Measurements from ENCODE around the gene HOXB5.

The HOXB5 gene

DNA sequence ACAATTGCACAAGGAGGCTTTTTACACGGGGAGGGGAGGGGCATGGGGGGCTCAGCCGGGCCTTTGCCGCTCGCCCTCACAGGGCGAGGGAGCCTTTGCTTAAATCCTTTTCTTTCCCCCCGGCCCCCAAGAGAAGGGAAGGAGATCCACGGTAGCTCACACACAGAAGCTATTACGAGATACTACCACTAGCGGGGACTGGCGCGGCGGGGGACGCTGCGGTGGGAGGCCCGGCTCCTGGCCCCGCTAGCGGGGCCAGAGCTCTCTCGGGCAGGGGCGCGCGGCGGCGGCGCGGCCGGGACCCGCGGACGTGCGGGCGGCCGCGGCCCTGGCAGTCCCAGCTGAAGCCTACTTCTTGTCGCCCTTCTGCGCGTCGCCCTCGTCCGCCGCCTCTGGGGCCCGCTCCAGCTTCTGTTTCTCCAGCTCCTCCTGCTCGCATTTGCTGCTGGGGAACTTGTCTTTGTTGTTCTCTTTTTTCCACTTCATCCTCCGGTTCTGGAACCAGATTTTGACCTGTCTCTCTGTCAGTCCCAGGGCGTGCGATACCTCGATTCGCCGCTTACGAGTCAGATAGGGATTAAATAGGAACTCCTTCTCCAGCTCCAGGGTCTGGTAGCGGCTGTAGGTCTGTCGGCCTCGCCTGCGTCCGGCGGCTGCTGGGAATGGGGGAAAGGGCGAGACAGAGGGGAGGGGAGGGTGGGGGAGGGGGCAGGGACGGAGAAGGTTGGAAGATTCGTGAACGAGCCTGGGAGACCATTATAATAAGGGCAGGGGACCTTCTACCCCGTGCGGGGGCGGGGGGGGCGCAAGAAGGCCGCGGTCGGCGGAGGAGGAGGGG is 19.5 kb upstream of the HOXB5 start (continued):
- TF ChIP-seq, protein P1, sequence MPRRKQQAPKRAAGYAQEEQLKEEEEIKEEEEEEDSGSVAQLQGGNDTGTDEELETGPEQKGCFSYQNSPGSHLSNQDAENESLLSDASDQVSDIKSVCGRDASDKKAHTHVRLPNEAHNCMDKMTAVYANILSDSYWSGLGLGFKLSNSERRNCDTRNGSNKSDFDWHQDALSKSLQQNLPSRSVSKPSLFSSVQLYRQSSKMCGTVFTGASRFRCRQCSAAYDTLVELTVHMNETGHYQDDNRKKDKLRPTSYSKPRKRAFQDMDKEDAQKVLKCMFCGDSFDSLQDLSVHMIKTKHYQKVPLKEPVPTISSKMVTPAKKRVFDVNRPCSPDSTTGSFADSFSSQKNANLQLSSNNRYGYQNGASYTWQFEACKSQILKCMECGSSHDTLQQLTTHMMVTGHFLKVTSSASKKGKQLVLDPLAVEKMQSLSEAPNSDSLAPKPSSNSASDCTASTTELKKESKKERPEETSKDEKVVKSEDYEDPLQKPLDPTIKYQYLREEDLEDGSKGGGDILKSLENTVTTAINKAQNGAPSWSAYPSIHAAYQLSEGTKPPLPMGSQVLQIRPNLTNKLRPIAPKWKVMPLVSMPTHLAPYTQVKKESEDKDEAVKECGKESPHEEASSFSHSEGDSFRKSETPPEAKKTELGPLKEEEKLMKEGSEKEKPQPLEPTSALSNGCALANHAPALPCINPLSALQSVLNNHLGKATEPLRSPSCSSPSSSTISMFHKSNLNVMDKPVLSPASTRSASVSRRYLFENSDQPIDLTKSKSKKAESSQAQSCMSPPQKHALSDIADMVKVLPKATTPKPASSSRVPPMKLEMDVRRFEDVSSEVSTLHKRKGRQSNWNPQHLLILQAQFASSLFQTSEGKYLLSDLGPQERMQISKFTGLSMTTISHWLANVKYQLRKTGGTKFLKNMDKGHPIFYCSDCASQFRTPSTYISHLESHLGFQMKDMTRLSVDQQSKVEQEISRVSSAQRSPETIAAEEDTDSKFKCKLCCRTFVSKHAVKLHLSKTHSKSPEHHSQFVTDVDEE (CRISPR knock-in tag; IDR thresholded peaks at IDR 0.05), result no peak
- TF ChIP-seq OSR1 (CRISPR knock-in tag; IDR thresholded peaks at IDR 0.05) (no peak), ZNF70 (CRISPR knock-in tag; IDR thresholded peaks at IDR 0.05) (no peak), CSDC2 (CRISPR knock-in tag; IDR thresholded peaks at IDR 0.05) (no peak)

DNA sequence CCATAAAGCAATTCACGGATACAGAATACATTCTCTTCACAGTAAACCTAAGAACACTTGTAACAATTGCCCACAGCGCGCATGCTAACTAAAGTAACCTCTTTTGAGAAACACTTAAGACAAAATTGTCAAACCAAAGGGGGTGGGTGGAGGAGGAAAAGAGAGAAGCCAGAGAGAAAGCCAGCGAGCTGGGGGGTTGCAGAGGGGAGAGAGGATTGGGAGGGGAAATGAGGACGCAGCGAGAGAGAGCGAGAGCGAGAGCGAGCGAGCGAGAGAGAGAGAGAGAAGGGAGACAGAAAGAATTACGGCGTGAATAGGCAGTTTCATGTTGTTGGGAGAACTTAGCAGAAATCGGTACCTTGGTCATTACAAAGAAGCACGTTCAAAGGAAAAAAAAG is 18.9 kb upstream of the HOXB5 start:
- ATAC-seq, result peak; percentile 6
- no peak for TF ChIP-seq ZNF70 (CRISPR knock-in tag; IDR thresholded peaks at IDR 0.05)

DNA sequence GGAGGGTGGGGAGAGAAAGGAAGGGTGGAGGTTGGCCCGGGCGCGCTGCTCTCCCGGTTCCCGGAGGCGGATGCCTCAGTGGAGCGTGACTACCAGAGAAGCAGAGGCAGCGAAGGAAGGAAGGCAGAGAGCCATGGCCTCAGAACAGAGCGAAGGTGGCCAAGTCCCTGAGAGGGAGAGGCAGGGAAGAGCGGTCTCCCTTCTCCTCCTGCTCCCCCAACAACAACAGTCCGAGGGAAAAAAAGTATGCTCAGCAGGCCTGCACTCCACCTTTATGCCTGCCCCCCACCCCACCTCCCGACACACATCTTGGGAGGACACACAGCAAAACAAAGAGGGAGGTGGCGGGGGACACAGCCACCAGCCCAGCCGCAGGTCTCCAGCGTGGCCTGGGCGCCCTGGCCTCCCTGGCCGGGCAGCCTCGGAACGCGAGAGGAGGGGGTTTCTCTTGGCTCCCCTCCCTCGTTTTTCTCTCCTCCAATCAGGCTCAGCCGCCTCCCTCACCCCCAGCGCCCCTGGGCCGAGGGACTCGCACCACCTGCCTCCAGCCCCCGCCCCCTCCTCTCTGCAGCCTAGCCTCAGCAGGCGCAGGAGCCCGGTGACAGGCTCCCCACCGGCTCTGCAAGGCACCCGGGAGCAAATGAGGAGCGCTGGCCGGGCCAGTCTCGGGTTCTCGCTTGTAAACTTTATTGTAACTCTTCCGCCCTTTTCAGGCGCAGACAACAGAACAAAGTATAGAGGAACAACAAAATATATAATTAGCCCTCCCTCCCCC is 18.3 kb upstream of the HOXB5 start:
- no peak for ATAC-seq
- TF ChIP-seq PPARA (CRISPR knock-in tag; IDR thresholded peaks at IDR 0.05; ENCODE audit: borderline replicate concordance) (no peak), ZC3H10 (CRISPR knock-in tag; IDR thresholded peaks at IDR 0.05) (no peak), BACH2 (CRISPR knock-in tag; IDR thresholded peaks at IDR 0.05; ENCODE audit: borderline replicate concordance) (no peak), TCF4 (CRISPR knock-in tag; IDR thresholded peaks at IDR 0.05; ENCODE audit: borderline replicate concordance) (no peak), RARB (CRISPR knock-in tag; IDR thresholded peaks at IDR 0.05) (no peak), TOX (CRISPR knock-in tag; IDR thresholded peaks at IDR 0.05; ENCODE audit: borderline replicate concordance) (no peak), ZFP30 (CRISPR knock-in tag; IDR thresholded peaks at IDR 0.05) (no peak), ZNF8 (CRISPR knock-in tag; IDR thresholded peaks at IDR 0.05) (no peak), GLIS3 (CRISPR knock-in tag; IDR thresholded peaks at IDR 0.05) (no peak), ESRRG (CRISPR knock-in tag; IDR thresholded peaks at IDR 0.05) (no peak), ISL1 (CRISPR knock-in tag; IDR thresholded peaks at IDR 0.05) (no peak), ZNF565 (CRISPR knock-in tag; conservative IDR thresholded peaks at IDR 0.05; ENCODE audit: low read depth) (no peak)
- TF ChIP-seq, protein P2, sequence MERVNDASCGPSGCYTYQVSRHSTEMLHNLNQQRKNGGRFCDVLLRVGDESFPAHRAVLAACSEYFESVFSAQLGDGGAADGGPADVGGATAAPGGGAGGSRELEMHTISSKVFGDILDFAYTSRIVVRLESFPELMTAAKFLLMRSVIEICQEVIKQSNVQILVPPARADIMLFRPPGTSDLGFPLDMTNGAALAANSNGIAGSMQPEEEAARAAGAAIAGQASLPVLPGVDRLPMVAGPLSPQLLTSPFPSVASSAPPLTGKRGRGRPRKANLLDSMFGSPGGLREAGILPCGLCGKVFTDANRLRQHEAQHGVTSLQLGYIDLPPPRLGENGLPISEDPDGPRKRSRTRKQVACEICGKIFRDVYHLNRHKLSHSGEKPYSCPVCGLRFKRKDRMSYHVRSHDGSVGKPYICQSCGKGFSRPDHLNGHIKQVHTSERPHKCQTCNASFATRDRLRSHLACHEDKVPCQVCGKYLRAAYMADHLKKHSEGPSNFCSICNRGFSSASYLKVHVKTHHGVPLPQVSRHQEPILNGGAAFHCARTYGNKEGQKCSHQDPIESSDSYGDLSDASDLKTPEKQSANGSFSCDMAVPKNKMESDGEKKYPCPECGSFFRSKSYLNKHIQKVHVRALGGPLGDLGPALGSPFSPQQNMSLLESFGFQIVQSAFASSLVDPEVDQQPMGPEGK (CRISPR knock-in tag; IDR thresholded peaks at IDR 0.05; ENCODE audit: borderline replicate concordance), result no peak
- TF ChIP-seq, protein P3, sequence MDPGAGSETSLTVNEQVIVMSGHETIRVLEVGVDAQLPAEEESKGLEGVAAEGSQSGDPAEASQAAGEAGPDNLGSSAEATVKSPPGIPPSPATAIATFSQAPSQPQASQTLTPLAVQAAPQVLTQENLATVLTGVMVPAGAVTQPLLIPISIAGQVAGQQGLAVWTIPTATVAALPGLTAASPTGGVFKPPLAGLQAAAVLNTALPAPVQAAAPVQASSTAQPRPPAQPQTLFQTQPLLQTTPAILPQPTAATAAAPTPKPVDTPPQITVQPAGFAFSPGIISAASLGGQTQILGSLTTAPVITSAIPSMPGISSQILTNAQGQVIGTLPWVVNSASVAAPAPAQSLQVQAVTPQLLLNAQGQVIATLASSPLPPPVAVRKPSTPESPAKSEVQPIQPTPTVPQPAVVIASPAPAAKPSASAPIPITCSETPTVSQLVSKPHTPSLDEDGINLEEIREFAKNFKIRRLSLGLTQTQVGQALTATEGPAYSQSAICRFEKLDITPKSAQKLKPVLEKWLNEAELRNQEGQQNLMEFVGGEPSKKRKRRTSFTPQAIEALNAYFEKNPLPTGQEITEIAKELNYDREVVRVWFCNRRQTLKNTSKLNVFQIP (CRISPR knock-in tag; IDR thresholded peaks at IDR 0.05; ENCODE audit: borderline replicate concordance, low read depth), result no peak
- TF ChIP-seq, protein P4, sequence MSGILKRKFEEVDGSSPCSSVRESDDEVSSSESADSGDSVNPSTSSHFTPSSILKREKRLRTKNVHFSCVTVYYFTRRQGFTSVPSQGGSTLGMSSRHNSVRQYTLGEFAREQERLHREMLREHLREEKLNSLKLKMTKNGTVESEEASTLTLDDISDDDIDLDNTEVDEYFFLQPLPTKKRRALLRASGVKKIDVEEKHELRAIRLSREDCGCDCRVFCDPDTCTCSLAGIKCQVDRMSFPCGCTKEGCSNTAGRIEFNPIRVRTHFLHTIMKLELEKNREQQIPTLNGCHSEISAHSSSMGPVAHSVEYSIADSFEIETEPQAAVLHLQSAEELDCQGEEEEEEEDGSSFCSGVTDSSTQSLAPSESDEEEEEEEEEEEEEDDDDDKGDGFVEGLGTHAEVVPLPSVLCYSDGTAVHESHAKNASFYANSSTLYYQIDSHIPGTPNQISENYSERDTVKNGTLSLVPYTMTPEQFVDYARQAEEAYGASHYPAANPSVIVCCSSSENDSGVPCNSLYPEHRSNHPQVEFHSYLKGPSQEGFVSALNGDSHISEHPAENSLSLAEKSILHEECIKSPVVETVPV (CRISPR knock-in tag; IDR thresholded peaks at IDR 0.05), result no peak

DNA sequence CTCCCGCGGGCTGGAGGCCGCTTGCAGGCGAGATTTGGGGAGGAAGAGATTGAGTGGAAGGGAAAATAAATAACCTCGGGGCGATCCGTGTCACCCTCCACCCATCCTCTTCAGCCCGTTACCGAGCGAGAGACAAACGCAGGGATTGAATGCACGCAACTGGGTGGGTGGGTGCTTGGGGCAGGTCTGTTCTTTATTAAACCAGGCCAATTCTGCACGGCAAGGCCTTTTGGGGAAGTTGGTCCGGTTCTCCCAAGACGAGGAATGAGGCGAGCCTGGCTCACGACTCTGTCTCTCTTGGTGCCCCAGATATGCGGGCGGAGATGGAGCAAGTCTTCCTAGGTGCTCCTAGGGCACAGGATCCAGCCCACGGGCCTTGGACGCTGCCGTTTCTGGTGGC is 17.6 kb upstream of the HOXB5 start:
- TF ChIP-seq ZNF565 (CRISPR knock-in tag; conservative IDR thresholded peaks at IDR 0.05; ENCODE audit: low read depth) (no peak), BACH2 (CRISPR knock-in tag; IDR thresholded peaks at IDR 0.05; ENCODE audit: borderline replicate concordance) (no peak), TOX (CRISPR knock-in tag; IDR thresholded peaks at IDR 0.05; ENCODE audit: borderline replicate concordance) (no peak), ESRRG (CRISPR knock-in tag; IDR thresholded peaks at IDR 0.05) (no peak), OSR1 (CRISPR knock-in tag; IDR thresholded peaks at IDR 0.05) (no peak), ZFP30 (CRISPR knock-in tag; IDR thresholded peaks at IDR 0.05) (no peak), ISL1 (CRISPR knock-in tag; IDR thresholded peaks at IDR 0.05) (no peak)
- TF ChIP-seq, protein P2 (CRISPR knock-in tag; IDR thresholded peaks at IDR 0.05; ENCODE audit: borderline replicate concordance), result no peak
- TF ChIP-seq, protein P5, sequence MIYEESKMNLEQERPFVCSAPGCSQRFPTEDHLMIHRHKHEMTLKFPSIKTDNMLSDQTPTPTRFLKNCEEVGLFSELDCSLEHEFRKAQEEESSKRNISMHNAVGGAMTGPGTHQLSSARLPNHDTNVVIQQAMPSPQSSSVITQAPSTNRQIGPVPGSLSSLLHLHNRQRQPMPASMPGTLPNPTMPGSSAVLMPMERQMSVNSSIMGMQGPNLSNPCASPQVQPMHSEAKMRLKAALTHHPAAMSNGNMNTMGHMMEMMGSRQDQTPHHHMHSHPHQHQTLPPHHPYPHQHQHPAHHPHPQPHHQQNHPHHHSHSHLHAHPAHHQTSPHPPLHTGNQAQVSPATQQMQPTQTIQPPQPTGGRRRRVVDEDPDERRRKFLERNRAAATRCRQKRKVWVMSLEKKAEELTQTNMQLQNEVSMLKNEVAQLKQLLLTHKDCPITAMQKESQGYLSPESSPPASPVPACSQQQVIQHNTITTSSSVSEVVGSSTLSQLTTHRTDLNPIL (CRISPR knock-in tag; IDR thresholded peaks at IDR 0.05; ENCODE audit: low read depth), result no peak
- no peak for ATAC-seq
